ENCODE measurements around the gene JOSD2.

The JOSD2 gene

DNA sequence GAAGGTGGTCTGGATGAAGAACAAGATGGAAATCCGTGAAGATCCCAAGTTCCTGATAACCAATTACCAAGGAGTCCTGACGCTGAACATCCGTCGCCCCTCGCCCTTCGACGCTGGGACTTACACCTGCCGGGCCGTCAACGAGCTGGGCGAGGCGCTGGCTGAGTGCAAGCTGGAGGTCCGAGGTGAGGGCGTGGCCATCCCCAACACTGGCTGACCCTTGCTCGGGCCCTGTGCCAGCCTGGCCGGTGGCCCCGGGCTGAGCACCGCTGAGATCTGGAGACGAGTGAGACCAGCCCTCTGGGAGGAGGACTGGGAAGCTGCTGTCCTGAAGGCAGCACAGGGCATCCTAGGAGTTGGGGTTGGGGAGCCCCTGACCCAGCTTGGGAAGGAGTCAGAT, 46.6 kb downstream of the JOSD2 start:
- no peak overlapping the region for H3K9ac ChIP-seq
- H3K4me2 ChIP-seq = no peak overlapping the region
- no peaks in the 10 kb centered on the region for H3K9me3 ChIP-seq (replicated peaks in 1 of 11)
- no peaks in the 10 kb centered on the region for H4K20me1 ChIP-seq
- H3K27ac ChIP-seq = no peak overlapping the region
- H3K36me3 ChIP-seq = no peaks in the 10 kb centered on the region
- no peaks in the 10 kb centered on the region for H3K27me3 ChIP-seq
- H3K4me3 ChIP-seq = no peak overlapping the region
- TF ChIP-seq Cebpa-rat (IDR thresholded peaks at IDR 0.05) = no peak
- peaks cover 14 to 37% (median 25%) of the 10 kb centered on the region in 10 experiments for H3K4me1 ChIP-seq

- H4K20me1 ChIP-seq = no peaks in the 10 kb centered on the region
- no peaks in the 10 kb centered on the region for H3K36me3 ChIP-seq
- no peak overlapping the region for H3K27ac ChIP-seq
- H3K9ac ChIP-seq = no peak overlapping the region
- H3K4me1 ChIP-seq = peaks cover 14 to 33% (median 25%) of the 10 kb centered on the region in 10 experiments
- H3K27me3 ChIP-seq = no peaks in the 10 kb centered on the region
- no peaks in the 10 kb centered on the region for H3K9me3 ChIP-seq (replicated peaks in 1 of 11)
- TF ChIP-seq Cebpa-rat (IDR thresholded peaks at IDR 0.05) = no peak
- no peak overlapping the region for H3K4me3 ChIP-seq
- no peak overlapping the region for H3K4me2 ChIP-seq
Observed at GRCh38 chr19:50462970-50463369, 48.0 kb downstream of the JOSD2 start.

GRCh38 chr19:50461066-50461875, 49.7 kb downstream of the JOSD2 start:
- Histone ChIP-seq H3K27me3 (no peaks in the 10 kb centered on the region), H3K27ac (peak overlapping the region in 8 of 11 experiments; percentile 50 to 73 (median 66); a peak in 15 of 22 replicates), H3K4me2 (peak overlapping the region; percentile 48 to 88 (median 78)), H3K9ac (peak overlapping the region in 6 of 11 experiments; percentile 6 to 67 (median 64); a peak in 8 of 22 replicates), H3K9me3 (replicated peaks in 1 of 11) (no peaks in the 10 kb centered on the region), H3K36me3 (no peaks in the 10 kb centered on the region), H4K20me1 (no peaks in the 10 kb centered on the region), H3K4me1 (peaks cover 14 to 25% (median 23%) of the 10 kb centered on the region in 10 experiments), H3K4me3 (no peak overlapping the region)
- no peak for TF ChIP-seq Cebpa-rat (IDR thresholded peaks at IDR 0.05)

DNA sequence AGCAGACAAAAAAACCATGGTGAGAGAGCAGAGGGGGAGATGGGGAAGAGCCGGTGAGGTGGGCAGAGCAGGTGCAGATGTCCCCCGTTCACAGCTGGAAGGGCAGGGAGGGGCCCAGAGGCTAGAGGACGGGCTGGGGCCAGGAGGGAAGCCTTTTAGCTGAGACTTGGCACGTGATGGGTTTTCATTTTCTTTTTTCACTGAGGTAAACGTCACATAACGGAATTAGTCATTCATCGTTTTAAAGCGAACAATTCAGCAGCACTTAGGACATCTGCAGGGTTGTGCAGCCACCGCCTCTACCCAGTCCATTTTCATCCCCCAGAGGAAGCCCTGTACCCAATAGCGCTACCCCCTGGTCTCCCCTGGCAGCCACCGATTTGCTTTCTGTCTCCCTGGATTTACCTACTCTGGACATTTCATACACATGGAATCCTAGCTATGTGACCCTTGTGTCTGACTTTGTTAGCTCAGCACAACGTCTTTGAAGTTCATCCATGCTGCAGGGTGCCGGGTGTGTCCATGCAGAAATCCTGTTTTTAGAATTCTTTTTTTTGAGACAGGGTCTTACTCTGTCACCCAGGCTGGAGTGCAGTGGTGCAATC, 50.7 kb downstream of the JOSD2 start:
- Histone ChIP-seq H3K27me3 (no peaks in the 10 kb centered on the region), H3K9me3 (replicated peaks in 1 of 11) (no peaks in the 10 kb centered on the region; a peak in 1 of 22 replicates), H3K4me1 (peaks cover 14 to 25% (median 23%) of the 10 kb centered on the region in 10 experiments), H3K4me3 (peak overlapping the region in 1 of 10 experiments; percentile 8; a peak in 2 of 20 replicates), H4K20me1 (no peaks in the 10 kb centered on the region), H3K36me3 (no peaks in the 10 kb centered on the region), H3K27ac (peak overlapping the region in 9 of 11 experiments; percentile 49 to 73 (median 66); a peak in 17 of 22 replicates), H3K9ac (peak overlapping the region in 9 of 11 experiments; percentile 18 to 67 (median 55); a peak in 16 of 22 replicates), H3K4me2 (peak overlapping the region; percentile 48 to 88 (median 78))
- no peak for TF ChIP-seq Cebpa-rat (IDR thresholded peaks at IDR 0.05)

GRCh38 chr19:50459638-50460037, 51.4 kb downstream of the JOSD2 start:
- Histone ChIP-seq H4K20me1 (no peaks in the 10 kb centered on the region), H3K27ac (peak overlapping the region in 9 of 11 experiments; percentile 49 to 73 (median 66); a peak in 16 of 22 replicates), H3K4me2 (peak overlapping the region; percentile 48 to 88 (median 78)), H3K27me3 (no peaks in the 10 kb centered on the region), H3K36me3 (no peaks in the 10 kb centered on the region), H3K9me3 (replicated peaks in 1 of 11) (no peaks in the 10 kb centered on the region; a peak in 1 of 22 replicates), H3K9ac (peak overlapping the region in 9 of 11 experiments; percentile 18 to 67 (median 55); a peak in 13 of 22 replicates), H3K4me1 (peaks cover 14 to 25% (median 23%) of the 10 kb centered on the region in 10 experiments), H3K4me3 (no peak overlapping the region)
- no peak for TF ChIP-seq Cebpa-rat (IDR thresholded peaks at IDR 0.05)

- Histone ChIP-seq H3K9me3 (replicated peaks in 1 of 11) (no peaks in the 10 kb centered on the region; a peak in 1 of 22 replicates), H3K27ac (no peak overlapping the region), H3K27me3 (no peaks in the 10 kb centered on the region), H3K4me1 (peaks cover 14 to 25% (median 23%) of the 10 kb centered on the region in 10 experiments), H3K4me3 (no peak overlapping the region), H3K9ac (no peak overlapping the region), H3K36me3 (no peaks in the 10 kb centered on the region), H4K20me1 (no peaks in the 10 kb centered on the region), H3K4me2 (no peak overlapping the region)
- TF ChIP-seq Cebpa-rat (IDR thresholded peaks at IDR 0.05) = no peak
Observed at GRCh38 chr19:50459067-50459456, 51.9 kb downstream of the JOSD2 start.

DNA sequence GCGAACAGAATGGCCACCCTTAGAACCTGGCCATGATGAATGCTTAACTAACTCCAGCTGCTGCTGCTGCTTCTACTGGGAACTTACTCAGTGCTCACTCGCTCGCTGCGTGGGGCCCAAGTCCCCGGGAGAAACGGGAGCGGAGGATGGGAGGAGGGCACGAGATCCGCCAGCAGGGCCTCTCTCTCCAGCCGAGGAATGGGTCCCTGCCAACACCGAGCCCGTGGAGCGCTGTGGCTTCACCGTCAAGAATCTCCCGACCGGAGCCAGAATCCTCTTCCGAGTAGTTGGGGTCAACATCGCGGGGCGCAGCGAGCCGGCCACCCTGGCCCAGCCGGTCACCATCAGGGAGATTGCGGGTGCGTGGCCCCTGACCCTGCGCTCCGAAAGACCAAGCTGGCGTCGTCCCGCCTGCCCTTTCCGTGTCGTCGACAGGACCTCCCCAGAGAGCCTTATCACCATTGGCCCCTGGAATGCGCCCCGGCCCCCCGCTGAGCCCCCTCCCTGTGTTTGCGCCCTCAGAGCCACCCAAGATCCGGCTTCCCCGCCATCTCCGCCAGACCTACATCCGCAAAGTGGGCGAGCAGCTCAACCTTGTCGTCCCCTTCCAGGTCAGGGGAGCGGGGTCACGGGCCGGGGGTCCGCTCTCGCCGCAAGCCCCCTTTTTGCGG, 52.5 kb downstream of the JOSD2 start:
- Histone ChIP-seq H3K4me1 (peaks cover 14 to 25% (median 23%) of the 10 kb centered on the region in 10 experiments), H3K4me3 (no peak overlapping the region), H3K9me3 (replicated peaks in 1 of 11) (no peaks in the 10 kb centered on the region; a peak in 1 of 22 replicates), H3K36me3 (no peaks in the 10 kb centered on the region), H3K4me2 (no peak overlapping the region), H4K20me1 (no peaks in the 10 kb centered on the region), H3K27me3 (no peaks in the 10 kb centered on the region), H3K9ac (no peak overlapping the region), H3K27ac (no peak overlapping the region)
- no peak for TF ChIP-seq Cebpa-rat (IDR thresholded peaks at IDR 0.05)

GRCh38 chr19:50457300-50457699, 53.7 kb downstream of the JOSD2 start:
- H3K4me2 ChIP-seq = no peak overlapping the region
- no peaks in the 10 kb centered on the region for H3K36me3 ChIP-seq
- H3K4me1 ChIP-seq = peaks cover 14 to 25% (median 23%) of the 10 kb centered on the region in 10 experiments
- H4K20me1 ChIP-seq = no peaks in the 10 kb centered on the region; a peak in 1 of 22 replicates
- no peak overlapping the region for H3K9ac ChIP-seq
- H3K4me3 ChIP-seq = no peak overlapping the region
- TF ChIP-seq Cebpa-rat (IDR thresholded peaks at IDR 0.05) = no peak
- H3K27me3 ChIP-seq = no peaks in the 10 kb centered on the region
- no peak overlapping the region for H3K27ac ChIP-seq
- H3K9me3 ChIP-seq (replicated peaks in 1 of 11) = no peaks in the 10 kb centered on the region; a peak in 1 of 22 replicates
